Right lobe of liver (tissue), 6 donors: ENCODE measurements around the gene PCSK6. TPM values are rescaled to one million over a fixed set of nuclear protein-coding genes. Genes with fewer than 3 reads are reported as not detected.
A peak's percentile ranks its signal among the peaks of the same experiment; 100 is the strongest.
"Not testable (repeated sequence)": the region's sequence is repeated elsewhere in the genome, so short reads cannot be mapped to it uniquely, and the experiment has no call there.

ENCODE experiments used
- ATAC-seq, 4 donors: fragments of 200-7000 bp; cut with Tn5 transposase; one replicate each; pipeline ENCODE4 v1.9.1; 2020; ENCODE audit warnings: mild to moderate bottlenecking in 4 of 4, moderate library complexity in 4 of 4
- DNase-seq, 3 donors: peaks; one replicate each; pipeline ENCODE4 v3.0.0-alpha.2; 2020
- H3K27ac ChIP-seq, 3 donors: fragments of 200-600 bp; one replicate each; pipeline ENCODE4 v1.8.0; 2022
- H3K27me3 ChIP-seq, 2 donors: fragments of 200-600 bp; one replicate each; pipeline ENCODE4 v1.8.0; 2022
- H3K36me3 ChIP-seq, 4 donors: fragments of 200-600 bp; sonication (generic) in 1 of 4; one replicate each; pipeline versions ENCODE4 v1.5.1 to v1.8.0; 2017 to 2022; ENCODE audit warnings: control low read depth in 1 of 4
- H3K4me1 ChIP-seq, 4 donors: fragments of 200-600 bp; sonication (generic) in 1 of 4; one replicate each; pipeline versions ENCODE4 v1.5.1 to v1.8.0; 2017 to 2022; ENCODE audit warnings: control low read depth in 1 of 4
- H3K4me3 ChIP-seq, 3 donors: fragments of 200-600 bp; one replicate each; pipeline ENCODE4 v1.8.0; 2022
- H3K9me3 ChIP-seq, 4 donors: fragments of 200-600 bp; sonication (generic) in 1 of 4; one replicate each; pipeline versions ENCODE4 v1.5.1 to v1.8.0; 2017 to 2022; ENCODE audit warnings: control low read depth in 1 of 4
- CTCF ChIP-seq, 4 donors: fragments of 200-600 bp in 3 of 4; fragments of 450-650 bp in 1 of 4; IDR thresholded peaks; one replicate each; pipeline versions ENCODE4 v1.5.1 to v1.8.0; 2016 to 2022; ENCODE audit warnings: antibody characterized with exemption in 4 of 4, mild to moderate bottlenecking in 2 of 4
- POLR2A ChIP-seq: fragments of 450-650 bp; IDR thresholded peaks from one replicate; pipeline ENCODE4 v1.6.1; 2017; ENCODE audit warnings: antibody characterized with exemption, mild to moderate bottlenecking
- WGBS: methylation state at CpG from one replicate; pipeline ENCODE4 v1.1.6; 2018; ENCODE audit warnings: low coverage, low lambda C conversion rate; ENCODE audit not compliant: insufficient coverage; ENCODE audit errors: missing lambda C conversion rate; 5-methylcytosine and 5-hydroxymethylcytosine counted together
- intact Hi-C, 2 donors: fragments of 100-400 bp; cut with DNase I; formaldehyde crosslinking; loops; one replicate each; pipeline versions ENCODE4 v1.11.2 to v1.14.1; 2022
- total RNA-seq, 6 experiments: library from RNA; depleted of rRNA in 2 of 6; stranded (reverse); fragments of >200 nt in 2 of 6; fragmentation: NEBNext Ultra II Directional in 3 of 6; extraction: Animal tissue kit (Norgen Biotek cat#: 25700) in 3 of 6; gene quantifications; one replicate each; pipeline versions ENCODE4 v1.1.0 to v1.2.4, GENCODE V29; 2016 to 2023
- donor health status: DM: no; HTN: yes; CAD: no.
- donor health status: DM: no; HTN: no; CAD: no.
- donor health status: DM: no; HTN: no; CAD: no.
- donor health status: DM: no; HTN: yes; CAD: no.
- donor health status: DM: no; HTN: yes; CAD: no.

PCSK6 gene
- total RNA-seq, 6 experiments from 2014 or later: 165 to 218 (median 207) TPM

GRCh38 chr15:101346928-101347327 is 142.6 kb downstream of the PCSK6 start:
- ATAC-seq: peak in 1 of 4 donors; percentile 45
- H3K9me3 ChIP-seq: no peaks in the 10 kb centered on the region
- TF ChIP-seq CTCF (IDR thresholded peaks at IDR 0.05) (no peak), POLR2A (no peak)
- intact Hi-C loops: no loop called here
- no peaks in the 10 kb centered on the region for H3K27me3 ChIP-seq
- no peak for DNase-seq
- WGBS: 48% methylated on average over 5 of the region's 5 CpGs
- peaks cover 0 to 11% (median 0%) of the 10 kb centered on the region in 4 donors for H3K36me3 ChIP-seq
- no peak overlapping the region for H3K4me3 ChIP-seq
- H3K4me1 ChIP-seq: peaks cover 0 to 26% (median 0%) of the 10 kb centered on the region in 4 donors
- no peak overlapping the region for H3K27ac ChIP-seq

- H3K27me3 ChIP-seq: no peaks in the 10 kb centered on the region
- DNase-seq: no peak
- H3K4me3 ChIP-seq: no peak overlapping the region
- H3K27ac ChIP-seq: no peak overlapping the region
- intact Hi-C loops: no loop called here
- no peaks in the 10 kb centered on the region for H3K9me3 ChIP-seq
- H3K4me1 ChIP-seq: no peaks in the 10 kb centered on the region
- peaks cover 0 to 21% (median 7%) of the 10 kb centered on the region in 4 donors for H3K36me3 ChIP-seq
- TF ChIP-seq POLR2A: no peak
- TF ChIP-seq CTCF (IDR thresholded peaks at IDR 0.05): no peak
- no peak for ATAC-seq
Measured at GRCh38 chr15:101342056-101342455, 147.5 kb downstream of the PCSK6 start.

GRCh38 chr15:101338502-101339057 is 150.9 kb downstream of the PCSK6 start:
- intact Hi-C loops: no loop called here
- no peak overlapping the region for H3K4me3 ChIP-seq
- ATAC-seq (no peak), DNase-seq (no peak)
- no peaks in the 10 kb centered on the region for H3K27me3 ChIP-seq
- peaks cover 0 to 29% (median 5%) of the 10 kb centered on the region in 4 donors for H3K36me3 ChIP-seq
- 57% methylated on average over 1 of the region's 1 CpG for WGBS
- no peaks in the 10 kb centered on the region for H3K9me3 ChIP-seq
- H3K4me1 ChIP-seq: no peaks in the 10 kb centered on the region
- no peak overlapping the region for H3K27ac ChIP-seq
- TF ChIP-seq POLR2A (no peak), CTCF (IDR thresholded peaks at IDR 0.05) (no peak)

- Histone ChIP-seq H3K4me1 (no peaks in the 10 kb centered on the region), H3K36me3 (peaks cover 0 to 29% (median 5%) of the 10 kb centered on the region in 4 donors), H3K4me3 (no peak overlapping the region), H3K27me3 (no peaks in the 10 kb centered on the region), H3K9me3 (no peaks in the 10 kb centered on the region), H3K27ac (no peak overlapping the region)
- ATAC-seq (no peak), DNase-seq (no peak)
- 51% methylated on average over 5 of the region's 7 CpGs for WGBS
- TF ChIP-seq CTCF (IDR thresholded peaks at IDR 0.05): no peak
- no peak for TF ChIP-seq POLR2A
- intact Hi-C loops: no loop called here
Measured at GRCh38 chr15:101337976-101338375, 151.5 kb downstream of the PCSK6 start.

GRCh38 chr15:101333907-101334789 is 155.4 kb downstream of the PCSK6 start:
- H3K27ac ChIP-seq, H3K4me3 ChIP-seq, H3K9me3 ChIP-seq, H3K4me1 ChIP-seq, H3K27me3 ChIP-seq, intact Hi-C loops: not testable (repeated sequence)
- WGBS: 89% methylated on average over 5 of the region's 16 CpGs
- DNase-seq: peak in 1 of 3 donors; percentile 15
- peak in 1 of 4 donors; percentile 19 for ATAC-seq
- H3K36me3 ChIP-seq: peaks cover 0 to 51% (median 7%) of the 10 kb centered on the region in 4 donors
